HFFc6 (cell line): ENCODE results near the gene NSG1. TPM values are rescaled to one million over a fixed set of nuclear protein-coding genes. Genes with fewer than 3 reads are reported as not detected.

Experiments
- DNase-seq: peaks from one replicate; pipeline ENCODE4 v3.0.0-alpha.2; 2018
- H3K27ac Mint-ChIP-seq: 2 replicates; pipeline ENCODE4 v1.8.0; 2020; ENCODE audit warnings: mild to moderate bottlenecking, mixed read lengths
- H3K27me3 Mint-ChIP-seq: 2 replicates; pipeline ENCODE4 v1.8.0; 2021; ENCODE audit warnings: mild to moderate bottlenecking, moderate library complexity, mixed read lengths; ENCODE audit not compliant: insufficient read depth
- H3K36me3 Mint-ChIP-seq: 2 replicates; pipeline ENCODE4 v1.8.0; 2021; ENCODE audit warnings: low read depth, mixed read lengths
- H3K4me1 Mint-ChIP-seq: 2 replicates; pipeline ENCODE4 v1.8.0; 2020; ENCODE audit warnings: low read depth, mixed read lengths
- H3K4me3 Mint-ChIP-seq: 2 replicates; pipeline ENCODE4 v1.8.0; 2020; ENCODE audit warnings: mild to moderate bottlenecking, moderate library complexity, mixed read lengths
- H3K9me3 Mint-ChIP-seq: 2 replicates; pipeline ENCODE4 v1.8.0; 2020; ENCODE audit warnings: mild to moderate bottlenecking, mixed read lengths
- CTCF ChIP-seq: fragments of 200-600 bp; sonication (generic); IDR thresholded peaks from 2 replicates; pipeline ENCODE4 v1.5.0; 2021; ENCODE audit warnings: antibody characterized with exemption, mild to moderate bottlenecking
- total RNA-seq, 6 experiments: library from RNA; stranded (reverse); fragmentation: NEBNext Ultra II Directional; extraction: Animal tissue kit (Norgen Biotek cat#: 25700); gene quantifications; 2 replicates in 1 of 6; 3 replicates in 5 of 6; pipeline ENCODE4 v1.2.3, GENCODE V29; 2021

The NSG1 gene
- total RNA-seq, 6 experiments from 2014 or later: 0.13 to 0.14 TPM; not detected in 4

DNA sequence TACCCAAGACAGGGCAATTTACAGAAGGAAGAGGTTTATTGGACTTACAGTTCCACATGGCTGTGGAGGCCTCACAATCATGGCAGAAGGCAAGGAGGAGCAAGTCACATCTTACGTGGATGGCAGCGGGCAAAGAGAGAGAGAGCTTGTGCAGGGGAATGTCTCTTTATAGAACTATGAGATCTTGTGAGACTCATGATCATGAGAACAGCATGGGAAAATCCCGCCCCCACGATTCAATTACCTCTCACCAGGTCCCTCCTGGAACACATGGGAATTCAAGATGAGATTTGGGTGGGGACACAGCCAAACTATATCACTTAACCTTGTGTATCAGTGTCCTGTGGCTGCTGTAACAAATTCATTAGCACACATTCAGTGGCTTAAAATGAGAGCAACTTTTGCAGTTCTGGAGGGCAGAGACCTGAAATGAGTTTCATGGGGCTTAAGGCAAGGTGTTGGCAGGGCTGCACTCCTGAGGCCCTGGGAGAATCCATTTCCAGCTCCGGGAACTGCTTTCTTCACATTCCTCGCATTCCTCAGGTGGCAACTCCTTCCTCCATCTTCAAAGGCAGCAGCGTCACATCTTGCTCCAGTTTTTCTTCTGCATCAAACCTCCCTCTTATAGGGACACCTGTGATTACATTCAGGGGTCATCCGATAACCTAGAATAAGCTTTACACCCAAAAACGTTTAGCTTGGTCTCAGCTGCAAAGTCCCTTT, 22.3 kb upstream of the NSG1 start:
- Mint-ChIP-seq H3K27me3 (peaks cover 50% of the 10 kb centered on the region), H3K9me3 (peaks cover 10% of the 10 kb centered on the region), H3K36me3 (no peaks in the 10 kb centered on the region), H3K4me1 (no peaks in the 10 kb centered on the region), H3K27ac (no peak overlapping the region), H3K4me3 (no peak overlapping the region)
- no peak for TF ChIP-seq CTCF
- no peak for DNase-seq

DNA sequence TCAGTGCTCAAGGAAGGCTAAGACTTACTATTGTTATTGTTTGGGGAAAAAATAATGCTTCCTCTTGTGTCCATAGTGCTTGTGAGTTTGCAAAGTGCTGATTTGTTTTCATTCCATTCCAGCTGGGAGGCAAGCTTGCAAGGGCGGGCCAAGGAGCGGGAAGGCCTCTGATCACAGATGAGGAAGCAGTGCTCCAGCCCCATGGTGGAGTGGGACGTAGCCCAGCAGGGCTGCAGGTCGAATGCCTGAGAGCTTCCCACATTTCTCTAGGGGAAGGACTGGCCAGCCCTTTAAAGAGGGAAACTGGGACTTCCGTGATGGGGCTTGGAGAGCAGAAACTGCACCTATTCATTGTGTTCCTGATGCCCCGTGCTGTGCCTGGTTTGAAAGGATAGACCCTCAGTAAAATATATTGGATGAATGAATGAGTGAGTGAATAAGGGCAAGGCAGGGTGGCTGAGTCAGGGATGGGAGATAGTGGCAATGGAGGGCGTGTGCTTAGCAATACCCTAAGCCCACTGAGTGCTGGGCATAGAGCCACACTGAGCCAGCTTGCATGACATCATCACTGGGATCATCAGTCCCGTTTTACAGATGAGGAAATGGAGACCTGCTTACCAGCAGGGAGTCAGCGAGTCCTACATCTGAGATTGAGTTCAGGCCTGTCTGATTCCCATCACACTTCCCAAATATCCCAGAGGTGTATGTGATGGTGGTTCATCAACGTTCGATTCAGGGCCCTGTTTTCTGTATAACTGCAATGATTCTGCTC, 17.9 kb upstream of the NSG1 start:
- H3K4me3 Mint-ChIP-seq: no peak overlapping the region

GRCh38 chr4:4374388-4375098, 12.4 kb upstream of the NSG1 start:
- TF ChIP-seq CTCF: no peak
- DNase-seq: no peak
- no peaks in the 10 kb centered on the region for H3K4me1 Mint-ChIP-seq
- no peaks in the 10 kb centered on the region; the same call in 1 of the 2 replicates for H3K9me3 Mint-ChIP-seq
- peaks cover 7% of the 10 kb centered on the region; the same call in 1 of the 2 replicates for H3K36me3 Mint-ChIP-seq
- H3K27ac Mint-ChIP-seq: no peak overlapping the region
- peaks cover 41% of the 10 kb centered on the region for H3K27me3 Mint-ChIP-seq
- no peak overlapping the region for H3K4me3 Mint-ChIP-seq

More for the DNA sequence above, 17.9 kb upstream of the NSG1 start:
- no peak for TF ChIP-seq CTCF
- H3K27ac Mint-ChIP-seq: no peak overlapping the region
- DNase-seq: no peak
- H3K36me3 Mint-ChIP-seq: no peaks in the 10 kb centered on the region
- H3K27me3 Mint-ChIP-seq: peaks cover 43% of the 10 kb centered on the region
- peaks cover 10% of the 10 kb centered on the region for H3K9me3 Mint-ChIP-seq
- no peaks in the 10 kb centered on the region for H3K4me1 Mint-ChIP-seq

- no peaks in the 10 kb centered on the region; the same call in 1 of the 2 replicates for H3K9me3 Mint-ChIP-seq
- DNase-seq: no peak
- peaks cover 7% of the 10 kb centered on the region; the same call in 1 of the 2 replicates for H3K36me3 Mint-ChIP-seq
- H3K27me3 Mint-ChIP-seq: peaks cover 43% of the 10 kb centered on the region
- no peak for TF ChIP-seq CTCF
- H3K4me1 Mint-ChIP-seq: no peaks in the 10 kb centered on the region
- no peak overlapping the region for H3K4me3 Mint-ChIP-seq
- no peak overlapping the region for H3K27ac Mint-ChIP-seq
These were observed 10.8 kb upstream of the NSG1 start for GRCh38 chr4:4376074-4376473.

- no peak overlapping the region for H3K27ac Mint-ChIP-seq
These were observed 9.7 kb upstream of the NSG1 start for GRCh38 chr4:4377191-4377590.

More at GRCh38 chr4:4377191-4377590, 9.7 kb upstream of the NSG1 start:
- no peaks in the 10 kb centered on the region; the same call in 1 of the 2 replicates for H3K9me3 Mint-ChIP-seq
- peaks cover 7% of the 10 kb centered on the region; the same call in 1 of the 2 replicates for H3K36me3 Mint-ChIP-seq
- no peak overlapping the region for H3K4me3 Mint-ChIP-seq
- no peak for DNase-seq
- H3K4me1 Mint-ChIP-seq: no peaks in the 10 kb centered on the region
- TF ChIP-seq CTCF: no peak
- H3K27me3 Mint-ChIP-seq: peaks cover 41% of the 10 kb centered on the region
